Measurements from ENCODE around the gene CPEB1.

DNA sequence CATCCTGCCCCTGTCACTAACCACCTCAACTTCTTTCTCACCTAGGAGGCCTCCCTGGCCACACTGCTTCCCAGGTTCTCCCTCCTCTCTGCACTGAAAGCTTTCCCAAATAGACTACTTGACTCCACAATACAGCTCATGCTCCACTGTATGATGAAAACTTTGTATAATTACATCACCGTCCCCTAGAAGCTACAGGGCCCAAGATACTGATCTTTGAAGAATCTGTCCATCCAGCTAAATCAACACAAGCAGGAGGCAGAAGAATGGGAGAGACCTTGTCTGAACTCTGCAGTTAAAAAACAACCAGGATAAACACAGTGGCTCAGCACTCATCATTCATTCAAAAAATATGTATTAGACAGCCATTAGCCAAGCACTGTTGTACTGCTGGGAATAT lies 80.5 kb downstream of the CPEB1 start:
- TF ChIP-seq, protein P1, sequence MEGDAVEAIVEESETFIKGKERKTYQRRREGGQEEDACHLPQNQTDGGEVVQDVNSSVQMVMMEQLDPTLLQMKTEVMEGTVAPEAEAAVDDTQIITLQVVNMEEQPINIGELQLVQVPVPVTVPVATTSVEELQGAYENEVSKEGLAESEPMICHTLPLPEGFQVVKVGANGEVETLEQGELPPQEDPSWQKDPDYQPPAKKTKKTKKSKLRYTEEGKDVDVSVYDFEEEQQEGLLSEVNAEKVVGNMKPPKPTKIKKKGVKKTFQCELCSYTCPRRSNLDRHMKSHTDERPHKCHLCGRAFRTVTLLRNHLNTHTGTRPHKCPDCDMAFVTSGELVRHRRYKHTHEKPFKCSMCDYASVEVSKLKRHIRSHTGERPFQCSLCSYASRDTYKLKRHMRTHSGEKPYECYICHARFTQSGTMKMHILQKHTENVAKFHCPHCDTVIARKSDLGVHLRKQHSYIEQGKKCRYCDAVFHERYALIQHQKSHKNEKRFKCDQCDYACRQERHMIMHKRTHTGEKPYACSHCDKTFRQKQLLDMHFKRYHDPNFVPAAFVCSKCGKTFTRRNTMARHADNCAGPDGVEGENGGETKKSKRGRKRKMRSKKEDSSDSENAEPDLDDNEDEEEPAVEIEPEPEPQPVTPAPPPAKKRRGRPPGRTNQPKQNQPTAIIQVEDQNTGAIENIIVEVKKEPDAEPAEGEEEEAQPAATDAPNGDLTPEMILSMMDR (conservative IDR thresholded peaks at IDR 0.05): no peak
- no peak for TF ChIP-seq ZFX (IDR thresholded peaks at IDR 0.05)

Measured in C4-2B (cell line).